ENCODE results near the gene CFAP157.

- TF ChIP-seq, protein P1, sequence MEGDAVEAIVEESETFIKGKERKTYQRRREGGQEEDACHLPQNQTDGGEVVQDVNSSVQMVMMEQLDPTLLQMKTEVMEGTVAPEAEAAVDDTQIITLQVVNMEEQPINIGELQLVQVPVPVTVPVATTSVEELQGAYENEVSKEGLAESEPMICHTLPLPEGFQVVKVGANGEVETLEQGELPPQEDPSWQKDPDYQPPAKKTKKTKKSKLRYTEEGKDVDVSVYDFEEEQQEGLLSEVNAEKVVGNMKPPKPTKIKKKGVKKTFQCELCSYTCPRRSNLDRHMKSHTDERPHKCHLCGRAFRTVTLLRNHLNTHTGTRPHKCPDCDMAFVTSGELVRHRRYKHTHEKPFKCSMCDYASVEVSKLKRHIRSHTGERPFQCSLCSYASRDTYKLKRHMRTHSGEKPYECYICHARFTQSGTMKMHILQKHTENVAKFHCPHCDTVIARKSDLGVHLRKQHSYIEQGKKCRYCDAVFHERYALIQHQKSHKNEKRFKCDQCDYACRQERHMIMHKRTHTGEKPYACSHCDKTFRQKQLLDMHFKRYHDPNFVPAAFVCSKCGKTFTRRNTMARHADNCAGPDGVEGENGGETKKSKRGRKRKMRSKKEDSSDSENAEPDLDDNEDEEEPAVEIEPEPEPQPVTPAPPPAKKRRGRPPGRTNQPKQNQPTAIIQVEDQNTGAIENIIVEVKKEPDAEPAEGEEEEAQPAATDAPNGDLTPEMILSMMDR (IDR thresholded peaks at IDR 0.05): no peak
- no peak for TF ChIP-seq POLR2A (IDR thresholded peaks at IDR 0.05)
Measured at GRCh38 chr9:127714951-127715469, 8.2 kb downstream of the CFAP157 start.

Data from Peyer's patch (tissue), 4 donors.